Mucosa of descending colon (tissue), 3 donors: ENCODE results near the gene RASD1. TPM values are rescaled to one million over a fixed set of nuclear protein-coding genes. Genes with fewer than 3 reads are reported as not detected.
A peak's percentile ranks its signal among the peaks of the same experiment; 100 is the strongest.

Source experiments
- ATAC-seq: fragments of 200-7000 bp; cut with Tn5 transposase; one replicate; pipeline ENCODE4 v1.9.1; 2020; ENCODE audit warnings: mild to moderate bottlenecking, moderate library complexity
- DNase-seq, 3 donors: peaks; one replicate each; pipeline ENCODE4 v3.0.0-alpha.2; 2020
- H3K36me3 ChIP-seq: fragments of 200-600 bp; one replicate; pipeline ENCODE4 v1.8.0; 2021; ENCODE audit warnings: low read depth, mild to moderate bottlenecking
- H3K4me1 ChIP-seq: fragments of 200-600 bp; one replicate; pipeline ENCODE4 v1.8.0; 2021; ENCODE audit warnings: low read depth, mild to moderate bottlenecking
- H3K4me3 ChIP-seq: fragments of 200-600 bp; one replicate; pipeline ENCODE4 v1.8.0; 2021; ENCODE audit warnings: mild to moderate bottlenecking
- H3K9me3 ChIP-seq: fragments of 200-600 bp; one replicate; pipeline ENCODE4 v1.8.0; 2021; ENCODE audit warnings: mild to moderate bottlenecking
- CTCF ChIP-seq: fragments of 200-600 bp; IDR thresholded peaks from one replicate; pipeline ENCODE4 v1.8.0; 2022; ENCODE audit warnings: antibody characterized with exemption, mild to moderate bottlenecking
- intact Hi-C, 2 donors: fragments of 100-400 bp; cut with DNase I in 1 of 2; cut with micrococcal nuclease in 1 of 2; formaldehyde crosslinking; loops; one replicate each; pipeline versions ENCODE4 v1.11.0 to v1.11.1; 2022; cut with DNase I, micrococcal nuclease
- total RNA-seq, 3 donors: library from RNA; stranded (reverse); fragmentation: NEBNext Ultra II Directional in 2 of 3; extraction: Animal tissue kit (Norgen Biotek cat#: 25700) in 2 of 3; gene quantifications; one replicate each; pipeline versions ENCODE4 v1.2.1 to v1.2.4, GENCODE V29; 2021 to 2023
- donor health status: DM: no; HTN: no; CAD: no; lungs with moderate emphysema.
- donor health status: DM: no; HTN: no; CAD: no.
- donor health status: DM: no; HTN: yes; CAD: no.

The RASD1 gene
- total RNA-seq, 3 donors from 2014 or later = 10.8 to 27.8 (median 19.2) TPM

GRCh38 chr17:17537311-17538099 is 41.3 kb upstream of the RASD1 start:
- no peak overlapping the region for H3K4me3 ChIP-seq
- peaks cover 4% of the 10 kb centered on the region for H3K36me3 ChIP-seq
- peak; percentile 22 for ATAC-seq
- TF ChIP-seq CTCF = no peak
- H3K9me3 ChIP-seq = no peaks in the 10 kb centered on the region
- intact Hi-C loops = no loop called here
- DNase-seq = peak in 2 of 3 donors; percentile 41 to 45
- peaks cover 29% of the 10 kb centered on the region for H3K4me1 ChIP-seq

GRCh38 chr17:17536702-17537101 is 40.5 kb upstream of the RASD1 start:
- Histone ChIP-seq H3K36me3 (peaks cover 4% of the 10 kb centered on the region), H3K4me3 (no peak overlapping the region), H3K4me1 (peaks cover 29% of the 10 kb centered on the region), H3K9me3 (no peaks in the 10 kb centered on the region)
- no peak for ATAC-seq
- TF ChIP-seq CTCF = no peak
- no peak for DNase-seq
- intact Hi-C loops = no loop called here

- no peak for ATAC-seq
- Histone ChIP-seq H3K9me3 (no peaks in the 10 kb centered on the region), H3K4me1 (peaks cover 29% of the 10 kb centered on the region), H3K4me3 (no peak overlapping the region), H3K36me3 (peaks cover 4% of the 10 kb centered on the region)
- no peak for TF ChIP-seq CTCF
- intact Hi-C loops = no loop called here
- peak in 2 of 3 donors; percentile 17 to 46 for DNase-seq
These were observed 39.8 kb upstream of the RASD1 start for GRCh38 chr17:17535957-17536356.

- intact Hi-C loops = no loop called here
- peaks cover 4% of the 10 kb centered on the region for H3K36me3 ChIP-seq
- peaks cover 21% of the 10 kb centered on the region for H3K4me1 ChIP-seq
- no peaks in the 10 kb centered on the region for H3K9me3 ChIP-seq
- H3K4me3 ChIP-seq = no peak overlapping the region
- peak; percentile 78 for ATAC-seq
- peak in 2 of 3 donors; percentile 52 to 79 for DNase-seq
- TF ChIP-seq CTCF = no peak
These were observed 37.8 kb upstream of the RASD1 start for GRCh38 chr17:17533901-17534441.

GRCh38 chr17:17532991-17533390 is 36.8 kb upstream of the RASD1 start:
- Histone ChIP-seq H3K4me3 (no peak overlapping the region), H3K9me3 (no peaks in the 10 kb centered on the region), H3K4me1 (peaks cover 11% of the 10 kb centered on the region), H3K36me3 (no peaks in the 10 kb centered on the region)
- TF ChIP-seq CTCF = no peak
- DNase-seq = no peak
- ATAC-seq = no peak
- intact Hi-C loops = no loop called here
